B cell (primary cell): ENCODE data around the gene SHLD2. TPM values are rescaled to one million over a fixed set of nuclear protein-coding genes. Genes with fewer than 3 reads are reported as not detected.
"Not testable (repeated sequence)": the region's sequence is repeated elsewhere in the genome, so short reads cannot be mapped to it uniquely, and the experiment has no call there.

Source experiments
- ATAC-seq: fragments of 200-7000 bp; cut with Tn5 transposase; one replicate; pipeline ENCODE4 v1.10.0; 2021; ENCODE audit warnings: low read depth, mild to moderate bottlenecking, moderate number of reproducible peaks, moderate library complexity
- CTCF ChIA-PET: fragments of 350-600 bp; sonication (Branson Sonifier 250); formaldehyde crosslinking; loops from one replicate; lab custom pipeline; 2021; ENCODE audit warnings: antibody characterized with exemption, inconsistent platforms; lab: Charles Lee
- POLR2A ChIA-PET: fragments of 350-600 bp; sonication (Branson Sonifier 250); formaldehyde crosslinking; loops from one replicate; lab custom pipeline; 2021; ENCODE audit warnings: antibody characterized with exemption; lab: Charles Lee
- DNase-seq: peaks from one replicate; pipeline ENCODE4 v3.0.0; 2013
- H2AFZ ChIP-seq: 2 replicates; pipeline ENCODE4 v1.6.1; 2012; ENCODE audit warnings: mild to moderate bottlenecking, low read depth, low read length; ENCODE audit not compliant: insufficient read depth, poor library complexity, severe bottlenecking
- H3K27ac ChIP-seq, 2 donors: 1 replicate in 1 of 2; 2 replicates in 1 of 2; pipeline ENCODE4 v1.5.1; 2012 to 2013; ENCODE audit warnings: low read length in 2 of 2, mild to moderate bottlenecking in 2 of 2, moderate library complexity in 1 of 2
- H3K27me3 ChIP-seq, 4 experiments: fragments of 200-600 bp in 1 of 4; sonication (generic) in 1 of 4; replicated peaks in 1 of 4; 1 replicate in 2 of 4; 2 replicates in 2 of 4; pipeline versions ENCODE4 v1.6.1 to v1.7.0; 2013 to 2016; ENCODE audit warnings: low read length in 3 of 4, mild to moderate bottlenecking in 2 of 4, mixed read lengths in 1 of 4, moderate library complexity in 1 of 4; ENCODE audit not compliant: insufficient read depth in 4 of 4, control insufficient read depth in 3 of 4; ENCODE audit errors: control extremely low read depth in 1 of 4
- H3K36me3 ChIP-seq, 2 experiments: replicated peaks in 1 of 2; 1 replicate in 1 of 2; 2 replicates in 1 of 2; pipeline versions ENCODE4 v1.6.1 to v1.7.1; 2013; ENCODE audit warnings: low read length in 1 of 2; ENCODE audit not compliant: insufficient read depth in 2 of 2, control insufficient read depth in 1 of 2; ENCODE audit errors: control extremely low read depth in 1 of 2, extremely low read depth in 1 of 2
- H3K4me1 ChIP-seq, 2 donors: fragments of 200-600 bp in 1 of 2; sonication (generic) in 1 of 2; 1 replicate in 1 of 2; 2 replicates in 1 of 2; pipeline versions ENCODE4 v1.5.1 to v1.6.1; 2013 to 2017; ENCODE audit warnings: low read length in 2 of 2; ENCODE audit not compliant: control insufficient read depth in 2 of 2, insufficient read depth in 2 of 2
- H3K4me2 ChIP-seq: replicated peaks from 2 replicates; pipeline ENCODE3; 2012; ENCODE audit warnings: mild to moderate bottlenecking, low read depth, low read length; ENCODE audit not compliant: poor library complexity, severe bottlenecking
- H3K4me3 ChIP-seq, 5 experiments: fragments of 200-600 bp in 1 of 5; sonication (generic) in 1 of 5; 1 replicate in 3 of 5; 2 replicates in 2 of 5; pipeline versions ENCODE4 v1.5.1 to v1.7.0; 2011 to 2016; ENCODE audit warnings: low read length in 4 of 5, mild to moderate bottlenecking in 4 of 5, low read depth in 2 of 5, control low read depth in 1 of 5, moderate library complexity in 1 of 5; ENCODE audit not compliant: insufficient read depth in 1 of 5; ENCODE audit errors: control extremely low read depth in 1 of 5, extremely low read depth in 1 of 5
- H3K79me2 ChIP-seq: fragments of 200-600 bp; sonication (generic); one replicate; pipeline ENCODE4 v1.6.0; 2016; ENCODE audit warnings: low read length; ENCODE audit not compliant: control insufficient read depth, insufficient read depth
- H3K9ac ChIP-seq: fragments of 200-600 bp; sonication (generic); 2 replicates; pipeline ENCODE4 v1.6.1; 2017; ENCODE audit warnings: mild to moderate bottlenecking, low read length, moderate library complexity
- H3K9me3 ChIP-seq, 3 donors: one replicate each; pipeline versions ENCODE4 v1.6.1 to v1.7.1; 2013; ENCODE audit warnings: low read length in 2 of 3; ENCODE audit not compliant: control insufficient read depth in 2 of 3, insufficient read depth in 1 of 3; ENCODE audit errors: control extremely low read depth in 1 of 3
- H4K20me1 ChIP-seq: 2 replicates; pipeline ENCODE4 v1.6.0; 2012; ENCODE audit warnings: mild to moderate bottlenecking, low read length; ENCODE audit not compliant: insufficient read depth, control insufficient read depth, poor library complexity, severe bottlenecking
- H3K27ac Mint-ChIP-seq: one replicate; pipeline ENCODE4 v1.8.0; 2021; ENCODE audit warnings: mixed read lengths
- H3K27me3 Mint-ChIP-seq: one replicate; pipeline ENCODE4 v1.8.0; 2021; ENCODE audit warnings: mixed read lengths
- H3K4me1 Mint-ChIP-seq: one replicate; pipeline ENCODE4 v1.8.0; 2021; ENCODE audit warnings: mixed read lengths
- H3K4me3 Mint-ChIP-seq: one replicate; pipeline ENCODE4 v1.8.0; 2021; ENCODE audit warnings: mixed read lengths
- H3K9me3 Mint-ChIP-seq: one replicate; pipeline ENCODE4 v1.8.0; 2022; ENCODE audit warnings: mixed read lengths; ENCODE audit not compliant: insufficient read depth
- CTCF ChIP-seq: fragments of 200-600 bp; IDR thresholded peaks from one replicate; pipeline ENCODE4 v1.8.0; 2022; ENCODE audit warnings: antibody characterized with exemption, mild to moderate bottlenecking
- EZH2 ChIP-seq: IDR thresholded peaks from 2 replicates; pipeline ENCODE4 v1.6.1; 2012; ENCODE audit warnings: borderline replicate concordance, low read depth, mild to moderate bottlenecking, moderate library complexity, low read length; ENCODE audit not compliant: insufficient read depth, poor library complexity, severe bottlenecking
- WGBS: methylation state at CpG from one replicate; pipeline ENCODE4 v1.1.5; 2013; ENCODE audit warnings: missing lambda C conversion rate; ENCODE audit not compliant: insufficient coverage; 5-methylcytosine and 5-hydroxymethylcytosine counted together
- intact Hi-C: fragments of 100-400 bp; cut with micrococcal nuclease; formaldehyde crosslinking; loops from one replicate; pipeline ENCODE4 v1.10.0; 2022
- polyA plus RNA-seq: library from polyadenylated mRNA; depleted of rRNA; stranded (reverse); fragments of >200 nt; gene quantifications from 2 replicates; pipeline ENCODE4 v1.2.3, GENCODE V29; 2012
- total RNA-seq, 2 donors: library from RNA; stranded (reverse); fragments of 120-200 nt in 1 of 2; gene quantifications; 1 replicate in 1 of 2; 2 replicates in 1 of 2; pipeline versions ENCODE4 v1.2.3 to v1.2.4, GENCODE V29; 2013 to 2022

Gene SHLD2
- total and polyA plus RNA-seq, 2 donors (not counting 1 experiment from before 2014, with no cell fraction given): 9.0 to 22.3 TPM

- peaks cover 46% of the 10 kb centered on the region for H3K4me1 Mint-ChIP-seq
- ChIA-PET POLR2A (interaction anchor here (0.7 to 2.2 kb wide), 3 partner anchors 125 to 767 kb away, joined by 3 to 10 read pairs (median 3); no protein-coding TSS in a partner anchor), CTCF (interaction anchor here (0.6 kb wide), 1 partner anchor 108 kb away, joined by 3 read pairs; no protein-coding TSS in a partner anchor)
- H3K4me1 ChIP-seq: peaks cover 26 to 32% of the 10 kb centered on the region in 2 donors
- peak overlapping the region; percentile 93 for H2AFZ ChIP-seq
- DNase-seq: peak; percentile 83
- H3K36me3 ChIP-seq: peaks cover 0 to 3% of the 10 kb centered on the region in 2 experiments
- peaks cover 69% of the 10 kb centered on the region for H3K79me2 ChIP-seq
- H3K27me3 ChIP-seq: no peaks in the 10 kb centered on the region
- peak overlapping the region; percentile 79 to 93 for H3K27ac ChIP-seq
- WGBS: under 1% methylated on average over 53 of the region's 60 CpGs
- H3K4me3 ChIP-seq: peak overlapping the region; percentile 59 to 79 (median 75)
- H3K4me3 Mint-ChIP-seq: peak overlapping the region; percentile 92
- H3K9ac ChIP-seq: peak overlapping the region; percentile 85
- intact Hi-C loops: loop anchor here (1.0 to 10.0 kb wide), 6 partner anchors 109 to 575 kb away; partner anchors contain the start of gene WAPL
- H4K20me1 ChIP-seq: peaks cover 30% of the 10 kb centered on the region
- peak overlapping the region; percentile 94 for H3K27ac Mint-ChIP-seq
- peak overlapping the region; percentile 91 for H3K4me2 ChIP-seq
- ATAC-seq: peak; percentile 57
- no peaks in the 10 kb centered on the region for H3K9me3 Mint-ChIP-seq
- TF ChIP-seq CTCF: no peak
- TF ChIP-seq EZH2: no peak
- H3K27me3 Mint-ChIP-seq: no peaks in the 10 kb centered on the region
- no peaks in the 10 kb centered on the region for H3K9me3 ChIP-seq
Observed at GRCh38 chr10:87095236-87095945, 385 bp downstream of the SHLD2 start.

GRCh38 chr10:87101996-87102395 lies 7.0 kb downstream of the SHLD2 start:
- Histone ChIP-seq H3K4me2 (no peak overlapping the region), H4K20me1 (peaks cover 13% of the 10 kb centered on the region), H3K36me3 (peaks cover 1 to 16% of the 10 kb centered on the region in 2 experiments), H3K9ac (no peak overlapping the region), H3K27ac (no peak overlapping the region), H3K27me3 (no peaks in the 10 kb centered on the region), H2AFZ (no peak overlapping the region), H3K4me3 (no peak overlapping the region), H3K79me2 (peaks cover 57% of the 10 kb centered on the region), H3K4me1 (no peaks in the 10 kb centered on the region), H3K9me3 (no peaks in the 10 kb centered on the region)
- WGBS: no CpG with 5 or more reads among the region's 2 CpGs
- Mint-ChIP-seq H3K27ac (no peak overlapping the region), H3K4me3 (no peak overlapping the region), H3K9me3 (no peaks in the 10 kb centered on the region), H3K27me3 (no peaks in the 10 kb centered on the region), H3K4me1 (peaks cover 6% of the 10 kb centered on the region)
- ATAC-seq: no peak
- intact Hi-C loops: no loop called here
- DNase-seq: no peak
- ChIA-PET POLR2A (no interaction called here), CTCF (no interaction called here)
- no peak for TF ChIP-seq EZH2

- peaks cover 1 to 25% of the 10 kb centered on the region in 2 experiments for H3K36me3 ChIP-seq
- peaks cover 13% of the 10 kb centered on the region for H4K20me1 ChIP-seq
- H3K4me1 Mint-ChIP-seq, intact Hi-C loops, H3K4me3 ChIP-seq, H3K4me3 Mint-ChIP-seq, H2AFZ ChIP-seq, CTCF ChIA-PET, H3K27ac Mint-ChIP-seq, H3K27me3 Mint-ChIP-seq, DNase-seq, POLR2A ChIA-PET, H3K9me3 ChIP-seq, H3K4me2 ChIP-seq, H3K27me3 ChIP-seq, H3K9ac ChIP-seq, H3K27ac ChIP-seq, ATAC-seq, H3K4me1 ChIP-seq, H3K9me3 Mint-ChIP-seq: not testable (repeated sequence)
- H3K79me2 ChIP-seq: peaks cover 50% of the 10 kb centered on the region
- 92% methylated on average over 5 of the region's 8 CpGs for WGBS
Observed at GRCh38 chr10:87104727-87105126, 9.7 kb downstream of the SHLD2 start.
